ENCODE data around the gene KLF9.

DNA sequence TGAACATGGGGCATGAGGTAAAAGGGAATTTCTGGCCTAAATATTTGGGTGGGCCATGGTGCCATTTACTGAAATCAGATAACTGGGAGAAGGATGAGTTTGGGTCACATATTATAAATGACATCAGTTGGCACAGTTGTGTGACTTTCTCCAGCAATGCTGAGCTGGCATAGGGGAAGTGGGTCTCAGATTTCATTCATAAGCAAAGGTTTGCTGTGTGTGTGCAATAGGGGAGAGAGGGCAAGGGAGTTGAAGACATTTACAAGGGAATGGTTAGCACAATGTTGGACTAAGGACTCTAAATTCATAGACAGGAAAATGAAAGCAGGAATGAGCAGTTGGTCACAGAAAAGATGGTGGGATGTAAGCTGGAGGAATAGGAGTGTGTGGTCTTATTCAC, 47.8 kb upstream of the KLF9 start:
- no peak for TF ChIP-seq CTCF (IDR thresholded peaks at IDR 0.05; ENCODE audit: low read depth, low read length)
- TF ChIP-seq EZH2phosphoT487 (IDR thresholded peaks at IDR 0.05; ENCODE audit: low read depth), result no peak

All from OCI-LY3 (cell line).